Cortex of kidney (tissue), 1 donor: ENCODE data around the gene HSP90AB1.
"Not testable (repeated sequence)": the region's sequence is repeated elsewhere in the genome, so short reads cannot be mapped to it uniquely, and the experiment has no call there.

Experiments used
- DNase-seq: peaks from one replicate; lab custom pipeline; 2025; lab: John Stamatoyannopoulos, UW

The HSP90AB1 gene

GRCh38 chr6:44222486-44223318 lies 24.2 kb upstream of the HSP90AB1 start:
- DNase-seq = no peak

- DNase-seq = no peak
These were observed 23.4 kb upstream of the HSP90AB1 start, which contains the start of gene SLC29A1 for GRCh38 chr6:44223319-44224028. SLC29A1 (plus strand) TSS chr6:44223595; CDS start chr6:44227314, 3,719 bp downstream.

GRCh38 chr6:44224029-44224964 lies 22.6 kb upstream of the HSP90AB1 start:
- no peak for DNase-seq

GRCh38 chr6:44224965-44225305 lies 22.0 kb upstream of the HSP90AB1 start:
- no peak for DNase-seq

GRCh38 chr6:44225579-44226325 lies 21.1 kb upstream of the HSP90AB1 start:
- no peak for DNase-seq

GRCh38 chr6:44226368-44227147 lies 20.3 kb upstream of the HSP90AB1 start:
- DNase-seq = no peak

- DNase-seq = no peak
These were observed 19.6 kb upstream of the HSP90AB1 start for GRCh38 chr6:44227148-44227793.

- DNase-seq = no peak
These were observed 18.9 kb upstream of the HSP90AB1 start for GRCh38 chr6:44228031-44228430.

- DNase-seq = no peak
These were observed 18.5 kb upstream of the HSP90AB1 start for GRCh38 chr6:44228433-44228832.

GRCh38 chr6:44228836-44229235 lies 18.1 kb upstream of the HSP90AB1 start:
- no peak for DNase-seq

- DNase-seq = no peak
These were observed 17.4 kb upstream of the HSP90AB1 start for GRCh38 chr6:44229376-44230033.

- DNase-seq = no peak
These were observed 16.7 kb upstream of the HSP90AB1 start for GRCh38 chr6:44230034-44230675.

- DNase-seq = not testable (repeated sequence)
These were observed 15.5 kb upstream of the HSP90AB1 start for GRCh38 chr6:44231426-44231825.

- DNase-seq = no peak
These were observed 14.0 kb upstream of the HSP90AB1 start for GRCh38 chr6:44232676-44233566.

- no peak for DNase-seq
These were observed 13.3 kb upstream of the HSP90AB1 start for GRCh38 chr6:44233567-44234100.

GRCh38 chr6:44234101-44235025 lies 12.5 kb upstream of the HSP90AB1 start:
- no peak for DNase-seq

GRCh38 chr6:44235269-44235668 lies 11.6 kb upstream of the HSP90AB1 start:
- DNase-seq = no peak
